ENCODE results near the gene ABITRAM. TPM values are rescaled to one million over a fixed set of nuclear protein-coding genes. Genes with fewer than 3 reads are reported as not detected.

Gene ABITRAM, protein sequence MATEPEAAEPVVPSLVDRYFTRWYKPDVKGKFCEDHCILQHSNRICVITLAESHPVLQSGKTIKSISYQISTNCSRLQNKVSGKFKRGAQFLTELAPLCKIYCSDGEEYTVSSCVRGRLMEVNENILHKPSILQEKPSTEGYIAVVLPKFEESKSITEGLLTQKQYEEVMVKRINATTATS
- total RNA-seq (2021; ENCODE audit: unreplicated experiment) (13.4 TPM), Bru-seq, nascent RNA (percentile 53 among the genes with signal in this experiment), BruChase-seq, experiment 1, labeled RNA remaining after a 6-hour chase (percentile 81 among the genes with signal in this experiment), BruChase-seq, experiment 2, labeled RNA remaining after a 2-hour chase (percentile 65 among the genes with signal in this experiment)
- 11.1 and 12.0 TPM in 2 replicates for polyA plus RNA-seq (2012)
- long read RNA-seq, transcript FAM206A-201 (6 exons, 2,134 nt) = major isoform, 26 of 36 reads
- long read RNA-seq, partial matches to known transcripts = 3 of 36 reads
- long read RNA-seq, other reads (novel, unspliced or antisense) = 6 of 36 reads

GRCh38 chr9:108934323-108934893 lies at the start of gene ABITRAM:
Gene ABITRAM (plus strand): TSS chr9:108934400. CDS start chr9:108934487, 87 bp downstream.
- peak; percentile 85 for ATAC-seq
- H4K20me1 ChIP-seq (ENCODE audit: insufficient read depth) = no peaks in the 10 kb centered on the region
- TF ChIP-seq EGR1 (IDR thresholded peaks at IDR 0.05; ENCODE audit: low read depth) (peak; percentile 86), SIN3A (IDR thresholded peaks at IDR 0.05; ENCODE audit: low read depth) (peak; percentile 36; the same call in 1 of the 2 replicates), FOSL1 (IDR thresholded peaks at IDR 0.05; ENCODE audit: low read depth) (no peak), CBX3 (IDR thresholded peaks at IDR 0.05; ENCODE audit: low read depth) (no peak), SRF (IDR thresholded peaks at IDR 0.05; ENCODE audit: low read depth) (no peak), CEBPB (IDR thresholded peaks at IDR 0.05; ENCODE audit: low read depth) (no peak), YY1 (IDR thresholded peaks at IDR 0.05; ENCODE audit: extremely low read depth, insufficient replicate concordance, low read depth, low read length) (peak; percentile 54)
- TF ChIP-seq, protein P1, sequence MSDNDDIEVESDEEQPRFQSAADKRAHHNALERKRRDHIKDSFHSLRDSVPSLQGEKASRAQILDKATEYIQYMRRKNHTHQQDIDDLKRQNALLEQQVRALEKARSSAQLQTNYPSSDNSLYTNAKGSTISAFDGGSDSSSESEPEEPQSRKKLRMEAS (IDR thresholded peaks at IDR 0.05) = 0 out of 2 replicates have a peak, but pooled peaks have one; percentile 12
- H3K9me2 ChIP-seq (ENCODE audit: insufficient read depth) = no peaks in the 10 kb centered on the region
- H2AFZ ChIP-seq (ENCODE audit: low read depth, low read length, poor library complexity, severe bottlenecking) = no peak within 1 kb of the TSS
- ChIA-PET RAD21 (ENCODE audit: low non-redundant PET in 1 of 2, low total read pairs in 2 of 2, uncharacterized antibody in 2 of 2, unreplicated experiment in 2 of 2) (interaction anchor here in 1 of 2 experiments (0.6 kb wide), 1 partner anchor 426 kb away, joined by 3 read pairs; no protein-coding TSS in a partner anchor), CTCF (no interaction called here), POLR2A (no interaction called here)
- peaks cover 4 to 14% of the 10 kb centered on the region in 2 experiments; a peak in 3 of 4 replicates for H3K4me1 ChIP-seq (ENCODE audit: control insufficient read depth in 1 of 2, insufficient read depth in 2 of 2, low read length in 2 of 2)
- no peaks in the 10 kb centered on the region for H3K9me3 ChIP-seq (ENCODE audit: control insufficient read depth in 1 of 2, insufficient read depth in 1 of 2, low read depth in 1 of 2, low read length in 2 of 2)
- intact Hi-C loops (cut with micrococcal nuclease) = no loop called here
- H3K36me3 ChIP-seq (ENCODE audit: control insufficient read depth in 1 of 2, insufficient read depth in 2 of 2, low read length in 2 of 2) = peaks cover 0 to 2% of the 10 kb centered on the region in 2 experiments; a peak in 1 of 4 replicates
- H3K79me2 ChIP-seq (ENCODE audit: insufficient read depth, low read length) = peaks cover 46% of the 10 kb centered on the region
- H3K27me3 ChIP-seq (ENCODE audit: insufficient read depth, low read length) = no peaks in the 10 kb centered on the region
- peak within 1 kb of the TSS; percentile 83 to 97 for H3K4me3 ChIP-seq (replicated peaks in 1 of 2; ENCODE audit: low read depth in 1 of 2, low read length in 2 of 2)
- H3K9ac ChIP-seq (ENCODE audit: low read length) = peak within 1 kb of the TSS; percentile 87
- H3K4me2 ChIP-seq (ENCODE audit: low read length) = peak within 1 kb of the TSS; percentile 96
- peak within 1 kb of the TSS; percentile 83 for H3K27ac ChIP-seq (ENCODE audit: low read depth, low read length)
- TSS peak; percentile 65 for BruUV-seq (replicated peaks)
- peak; percentile 57 for DNase-seq (ENCODE audit: low read depth, low spot score)

Measured in HCT116 (cell line).